ENCODE measurements around the gene PSD. TPM values are rescaled to one million over a fixed set of nuclear protein-coding genes. Genes with fewer than 3 reads are reported as not detected.

Gene PSD
- total and polyA plus RNA-seq, 10 of the 15 experiments (the other 5 are each of a cell fraction or from before 2014, with no cell fraction given) = 0.11 to 2.0 (median 0.49) TPM; not detected in 2

- peak; percentile 44 for FAIRE-seq
- Histone ChIP-seq H3K4me1 (ENCODE audit: control insufficient read depth, insufficient read depth, low read length) (peaks cover 18% of the 10 kb centered on the region), H3K9me3 (replicated peaks; ENCODE audit: control insufficient read depth, insufficient read depth, low read length) (no peaks in the 10 kb centered on the region), H3K36me3 (ENCODE audit: control insufficient read depth in 2 of 2, insufficient read depth in 2 of 2, low read length in 1 of 2) (peaks cover 0 to 2% of the 10 kb centered on the region in 2 experiments; a peak in 2 of 4 replicates), H3K9ac (ENCODE audit: control insufficient read depth, insufficient read depth, low read length) (no peak overlapping the region), H3K79me2 (ENCODE audit: control insufficient read depth, insufficient read depth, low read length) (peaks cover 7% of the 10 kb centered on the region), H3K27ac (ENCODE audit: control insufficient read depth, insufficient read depth) (no peak overlapping the region), H2AFZ (ENCODE audit: control insufficient read depth, low read depth, low read length) (peak overlapping the region; percentile 100; the same call in 1 of the 2 replicates), H4K20me1 (ENCODE audit: control insufficient read depth, insufficient read depth) (peaks cover 2% of the 10 kb centered on the region; the same call in 1 of the 2 replicates), H3K4me2 (ENCODE audit: control insufficient read depth, insufficient read depth) (peak overlapping the region; percentile 95), H3K4me3 (peak overlapping the region; percentile 98), H3K27me3 (replicated peaks in 1 of 2; ENCODE audit: control insufficient read depth in 2 of 2, insufficient read depth in 2 of 2, low read length in 1 of 2) (no peaks in the 10 kb centered on the region; a peak in 1 of 4 replicates)
- TF ChIP-seq NRF1 (conservative IDR thresholded peaks at IDR 0.05; ENCODE audit: low read depth, low read length) (peak; percentile 67), BHLHE40 (IDR thresholded peaks at IDR 0.05; ENCODE audit: borderline replicate concordance in 1 of 2, low read depth in 2 of 2, low read length in 1 of 2) (0 out of 4 replicates have a peak, but pooled peaks of 1 of the 2 experiments have one; percentile 5), SIN3A (IDR thresholded peaks at IDR 0.05; ENCODE audit: low read depth, low read length) (peak; percentile 38; the same call in 1 of the 2 replicates), EGR1 (IDR thresholded peaks at IDR 0.05; ENCODE audit: borderline replicate concordance in 1 of 2, low read depth in 2 of 2, low read length in 2 of 2) (peak in 1 of 2 experiments; percentile 36; a peak in 1 of 3 replicates), MXI1 (IDR thresholded peaks at IDR 0.05; ENCODE audit: low read depth, low read length) (peak; percentile 29; the same call in 1 of the 2 replicates), TBL1XR1 (IDR thresholded peaks at IDR 0.05; ENCODE audit: low read depth, low read length) (no peak), SUZ12 (IDR thresholded peaks at IDR 0.05; ENCODE audit: unreplicated experiment) (no peak), REST (IDR thresholded peaks at IDR 0.05; ENCODE audit: low read depth, low read length) (peak; percentile 95)
- ChIA-PET RAD21 (ENCODE audit: unreplicated experiment) (interaction anchor here (0.8 to 3.8 kb wide), 10 partner anchors 12 to 189 kb away, joined by 3 to 24 read pairs (median 8); partner anchors contain the start of gene CUEDC2), CTCF (interaction anchor here (0.7 to 5.6 kb wide), 10 partner anchors 11 to 189 kb away, joined by 3 to 90 read pairs (median 14); partner anchors contain the start of genes C10orf95, CUEDC2 and NFKB2), SMC1A (ENCODE audit: uncharacterized antibody, unreplicated experiment) (interaction anchor here (0.8 to 4.2 kb wide), 8 partner anchors 8 to 41 kb away, joined by 3 to 42 read pairs (median 4); partner anchors contain the start of genes CUEDC2 and NFKB2), POLR2A (interaction anchor here (1.3 to 4.9 kb wide), 6 partner anchors 13 to 42 kb away, joined by 3 to 35 read pairs (median 20); partner anchors contain the start of genes C10orf95, CUEDC2 and NFKB2)
- no TSS peak for BruUV-seq (replicated peaks)
- WGBS (ENCODE audit: insufficient coverage, insufficient replicate concordance, low lambda C conversion rate, missing lambda C conversion rate) = under 1% methylated on average over 31 of the region's 54 CpGs
- intact Hi-C loops (cut with micrococcal nuclease; ENCODE audit: unreplicated experiment) (no loop called here), in situ Hi-C loops (cut with MboI) (no loop called here)
- ATAC-seq = no peak
- no peak for DNase-seq (ENCODE audit: low read depth, low spot score)
These were observed 940 bp upstream of the PSD start for GRCh38 chr10:102419269-102420180.

Measured in GM12878 (cell line).